ENCODE measurements around the gene EIF2B5.

GRCh38 chr3:184164648-184165330 lies 29.6 kb downstream of the EIF2B5 start:
- TF ChIP-seq CTCF (IDR thresholded peaks at IDR 0.05): no peak
- TF ChIP-seq POLR2A (IDR thresholded peaks at IDR 0.05): no peak
- TF ChIP-seq EP300 (IDR thresholded peaks at IDR 0.05; ENCODE audit: low read depth): no peak

All from transverse colon (tissue), 3 donors.